Activated naive CD4-positive, alpha-beta T cell treated with anti-CD3 and anti-CD28 coated beads, Interleukin-2, amount 50 U/mL, for 24 hours (primary cell): ENCODE measurements around the gene FKBP10.
A peak's percentile ranks its signal among the peaks of the same experiment; 100 is the strongest.
"Not testable (repeated sequence)": the region's sequence is repeated elsewhere in the genome, so short reads cannot be mapped to it uniquely, and the experiment has no call there.

ENCODE experiments used
- H3K27ac Mint-ChIP-seq: one replicate; pipeline ENCODE4 v1.8.0; 2021; ENCODE audit warnings: mild to moderate bottlenecking, mixed read lengths
- H3K27me3 Mint-ChIP-seq: one replicate; pipeline ENCODE4 v1.8.0; 2021; ENCODE audit warnings: mixed read lengths
- H3K36me3 Mint-ChIP-seq: one replicate; pipeline ENCODE4 v1.8.0; 2021; ENCODE audit warnings: mixed read lengths
- H3K4me1 Mint-ChIP-seq: one replicate; pipeline ENCODE4 v1.8.0; 2021; ENCODE audit warnings: mixed read lengths
- H3K4me3 Mint-ChIP-seq: one replicate; pipeline ENCODE4 v1.8.0; 2021; ENCODE audit warnings: mild to moderate bottlenecking, mixed read lengths
- H3K9me3 Mint-ChIP-seq: one replicate; pipeline ENCODE4 v1.8.0; 2021; ENCODE audit warnings: mixed read lengths

FKBP10 gene

GRCh38 chr17:41814195-41814594 is 1.4 kb downstream of the FKBP10 start:
- no peaks in the 10 kb centered on the region for H3K36me3 Mint-ChIP-seq
- H3K27ac Mint-ChIP-seq = no peak overlapping the region

GRCh38 chr17:41816637-41817320 is 4.0 kb downstream of the FKBP10 start:
- Mint-ChIP-seq H3K27me3 (peaks cover 1% of the 10 kb centered on the region), H3K9me3 (no peaks in the 10 kb centered on the region), H3K36me3 (no peaks in the 10 kb centered on the region), H3K4me1 (peaks cover 11% of the 10 kb centered on the region), H3K27ac (no peak overlapping the region), H3K4me3 (no peak overlapping the region)

More at GRCh38 chr17:41814195-41814594, 1.4 kb downstream of the FKBP10 start:
- peaks cover 26% of the 10 kb centered on the region for H3K4me1 Mint-ChIP-seq
- H3K27me3 Mint-ChIP-seq = peaks cover 1% of the 10 kb centered on the region
- H3K9me3 Mint-ChIP-seq = no peaks in the 10 kb centered on the region
- H3K4me3 Mint-ChIP-seq = no peak overlapping the region

- Mint-ChIP-seq H3K4me3 (no peak overlapping the region), H3K4me1 (peaks cover 4% of the 10 kb centered on the region), H3K27ac (no peak overlapping the region), H3K9me3 (no peaks in the 10 kb centered on the region), H3K36me3 (no peaks in the 10 kb centered on the region), H3K27me3 (peaks cover 1% of the 10 kb centered on the region)
Measured at GRCh38 chr17:41818024-41818423, 5.2 kb downstream of the FKBP10 start.

- Mint-ChIP-seq H3K4me1 (no peaks in the 10 kb centered on the region), H3K9me3 (no peaks in the 10 kb centered on the region), H3K36me3 (no peaks in the 10 kb centered on the region), H3K27me3 (peaks cover 1% of the 10 kb centered on the region), H3K4me3 (no peak overlapping the region), H3K27ac (no peak overlapping the region)
Measured at GRCh38 chr17:41821776-41822175, 9.0 kb downstream of the FKBP10 start.

DNA sequence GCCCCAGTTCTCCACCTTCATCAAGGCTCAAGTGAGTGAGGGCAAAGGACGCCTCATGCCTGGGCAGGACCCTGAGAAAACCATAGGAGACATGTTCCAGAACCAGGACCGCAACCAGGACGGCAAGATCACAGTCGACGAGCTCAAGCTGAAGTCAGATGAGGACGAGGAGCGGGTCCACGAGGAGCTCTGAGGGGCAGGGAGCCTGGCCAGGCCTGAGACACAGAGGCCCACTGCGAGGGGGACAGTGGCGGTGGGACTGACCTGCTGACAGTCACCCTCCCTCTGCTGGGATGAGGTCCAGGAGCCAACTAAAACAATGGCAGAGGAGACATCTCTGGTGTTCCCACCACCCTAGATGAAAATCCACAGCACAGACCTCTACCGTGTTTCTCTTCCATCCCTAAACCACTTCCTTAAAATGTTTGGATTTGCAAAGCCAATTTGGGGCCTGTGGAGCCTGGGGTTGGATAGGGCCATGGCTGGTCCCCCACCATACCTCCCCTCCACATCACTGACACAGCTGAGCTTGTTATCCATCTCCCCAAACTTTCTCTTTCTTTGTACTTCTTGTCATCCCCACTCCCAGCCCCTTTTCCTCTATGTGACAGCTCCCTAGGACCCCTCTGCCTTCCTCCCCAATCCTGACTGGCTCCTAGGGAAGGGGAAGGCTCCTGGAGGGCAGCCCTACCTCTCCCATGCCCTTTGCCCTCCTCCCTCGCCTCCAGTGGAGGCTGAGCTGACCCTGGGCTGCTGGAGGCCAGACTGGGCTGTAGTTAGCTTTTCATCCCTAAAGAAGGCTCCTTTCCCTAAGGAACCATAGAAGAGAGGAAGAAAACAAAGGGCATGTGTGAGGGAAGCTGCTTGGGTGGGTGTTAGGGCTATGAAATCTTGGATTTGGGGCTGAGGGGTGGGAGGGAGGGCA is 9.7 kb downstream of the FKBP10 start:
- Mint-ChIP-seq H3K4me1 (no peaks in the 10 kb centered on the region), H3K9me3 (no peaks in the 10 kb centered on the region), H3K27ac (no peak overlapping the region), H3K4me3 (no peak overlapping the region), H3K27me3 (peaks cover 1% of the 10 kb centered on the region), H3K36me3 (no peaks in the 10 kb centered on the region)

DNA sequence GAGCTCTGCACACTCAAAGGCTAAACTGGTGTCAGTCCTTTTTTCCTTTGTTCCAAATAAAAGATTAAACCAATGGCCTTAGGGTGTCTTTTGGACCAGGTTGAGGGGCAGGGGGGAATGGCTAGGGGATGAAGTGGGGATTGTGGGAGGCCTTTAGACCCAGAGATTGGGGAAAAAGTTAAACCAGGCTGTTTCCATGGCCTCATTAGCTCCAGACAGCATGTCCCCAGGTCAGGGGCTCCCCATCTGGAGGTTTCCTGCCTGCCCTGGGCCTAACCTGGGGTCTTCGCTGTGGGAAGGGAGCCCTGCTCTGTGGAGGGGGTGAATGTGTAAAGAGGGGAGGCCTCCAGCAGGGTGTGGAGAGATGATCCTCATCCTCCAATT is 10.3 kb downstream of the FKBP10 start:
- H3K27me3 Mint-ChIP-seq = peaks cover 1% of the 10 kb centered on the region
- no peak overlapping the region for H3K27ac Mint-ChIP-seq
- H3K4me1 Mint-ChIP-seq = no peaks in the 10 kb centered on the region
- no peaks in the 10 kb centered on the region for H3K36me3 Mint-ChIP-seq
- no peak overlapping the region for H3K4me3 Mint-ChIP-seq
- H3K9me3 Mint-ChIP-seq = no peaks in the 10 kb centered on the region

- H3K27ac Mint-ChIP-seq = no peak overlapping the region
- no peaks in the 10 kb centered on the region for H3K27me3 Mint-ChIP-seq
- no peaks in the 10 kb centered on the region for H3K9me3 Mint-ChIP-seq
- no peaks in the 10 kb centered on the region for H3K4me1 Mint-ChIP-seq
- H3K4me3 Mint-ChIP-seq = no peak overlapping the region
- H3K36me3 Mint-ChIP-seq = no peaks in the 10 kb centered on the region
Measured at GRCh38 chr17:41823580-41823979, 10.8 kb downstream of the FKBP10 start.

- H3K9me3 Mint-ChIP-seq = no peaks in the 10 kb centered on the region
- H3K36me3 Mint-ChIP-seq = no peaks in the 10 kb centered on the region
- H3K4me3 Mint-ChIP-seq = no peak overlapping the region
- H3K27ac Mint-ChIP-seq = no peak overlapping the region
- H3K27me3 Mint-ChIP-seq = no peaks in the 10 kb centered on the region
- H3K4me1 Mint-ChIP-seq = no peaks in the 10 kb centered on the region
Measured at GRCh38 chr17:41824086-41824485, 11.3 kb downstream of the FKBP10 start.

- Mint-ChIP-seq H3K9me3 (no peaks in the 10 kb centered on the region), H3K4me1 (no peaks in the 10 kb centered on the region), H3K27ac (no peak overlapping the region), H3K4me3 (no peak overlapping the region), H3K36me3 (peaks cover 2% of the 10 kb centered on the region), H3K27me3 (no peaks in the 10 kb centered on the region)
Measured at GRCh38 chr17:41825175-41825845, 12.5 kb downstream of the FKBP10 start.

GRCh38 chr17:41829961-41830360 is 17.2 kb downstream of the FKBP10 start:
- H3K27me3 Mint-ChIP-seq, H3K4me1 Mint-ChIP-seq, H3K9me3 Mint-ChIP-seq, H3K36me3 Mint-ChIP-seq, H3K4me3 Mint-ChIP-seq, H3K27ac Mint-ChIP-seq: not testable (repeated sequence)

DNA sequence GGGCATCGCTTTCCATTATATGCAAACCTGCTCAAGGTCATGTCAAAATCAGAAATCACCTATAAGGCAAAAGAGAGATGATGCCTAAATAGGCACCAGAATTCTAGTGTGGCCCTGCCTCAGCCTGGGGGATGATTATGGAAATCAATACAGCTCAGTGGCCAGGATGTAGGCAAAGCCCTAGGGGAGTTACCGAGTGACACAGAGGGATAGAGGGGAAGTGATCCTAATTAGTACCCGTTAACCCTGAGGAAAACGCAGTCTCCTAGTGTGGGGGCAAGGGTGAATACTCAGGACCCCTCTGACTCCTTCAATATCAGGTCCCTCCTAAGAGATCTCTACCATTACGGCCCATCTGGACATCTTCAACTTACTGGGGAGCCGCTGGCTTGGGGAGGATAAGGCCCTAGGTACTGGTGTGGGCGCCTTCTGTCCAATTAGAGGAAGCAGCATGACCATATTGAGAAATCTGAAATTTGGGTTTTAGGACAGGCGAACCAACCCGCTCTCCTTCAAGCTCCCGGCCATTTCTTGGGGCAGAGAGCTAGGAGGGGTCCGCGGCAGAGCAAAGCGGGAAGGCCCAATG is 22.5 kb downstream of the FKBP10 start:
- peak overlapping the region; percentile 88 for H3K4me3 Mint-ChIP-seq
- H3K9me3 Mint-ChIP-seq = no peaks in the 10 kb centered on the region
- no peaks in the 10 kb centered on the region for H3K27me3 Mint-ChIP-seq
- H3K36me3 Mint-ChIP-seq = peaks cover 4% of the 10 kb centered on the region
- peaks cover 11% of the 10 kb centered on the region for H3K4me1 Mint-ChIP-seq
- peak overlapping the region; percentile 68 for H3K27ac Mint-ChIP-seq

- Mint-ChIP-seq H3K4me1 (peaks cover 11% of the 10 kb centered on the region), H3K27me3 (no peaks in the 10 kb centered on the region), H3K36me3 (peaks cover 3% of the 10 kb centered on the region), H3K9me3 (no peaks in the 10 kb centered on the region), H3K27ac (peak within 1 kb of the TSS; percentile 68), H3K4me3 (peak within 1 kb of the TSS; percentile 88)
Measured at GRCh38 chr17:41835800-41836549, 23.2 kb downstream of the FKBP10 start, which contains the start of gene NT5C3B. Gene NT5C3B, minus strand, starts transcription at chr17:41836232. Its CDS starts 39 bp downstream, at chr17:41836193.

DNA sequence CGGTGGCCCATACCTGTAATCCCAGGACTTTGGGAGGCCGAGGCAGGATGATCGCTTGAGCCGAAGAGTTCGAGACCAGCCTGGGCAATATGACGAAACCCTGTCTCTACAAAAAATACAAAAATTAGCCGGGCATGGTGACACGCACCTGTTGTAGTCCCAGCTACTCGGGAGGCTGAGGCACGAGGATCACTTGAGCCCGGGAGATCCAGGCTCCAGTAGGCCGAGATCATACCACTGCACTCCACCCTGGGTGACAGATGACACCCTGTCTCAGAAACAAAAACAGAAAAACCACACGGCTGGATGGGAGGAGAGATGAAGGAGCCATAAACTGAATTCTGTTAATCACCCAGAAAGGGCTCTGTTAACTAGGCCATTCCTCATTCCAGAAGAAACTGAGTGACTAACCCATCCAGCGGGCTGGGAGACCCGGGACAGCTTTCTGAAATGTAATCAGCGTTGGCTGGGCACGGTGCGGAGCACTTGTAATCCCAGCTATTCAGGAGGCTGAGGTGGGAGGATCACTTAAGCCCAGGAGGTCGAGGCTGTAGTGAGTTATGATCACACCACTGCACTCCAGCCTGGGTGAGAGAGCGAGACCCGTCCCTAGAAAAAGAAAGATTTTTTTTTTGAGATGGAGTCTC is 23.9 kb downstream of the FKBP10 start:
- H3K27ac Mint-ChIP-seq = no peak overlapping the region
- H3K27me3 Mint-ChIP-seq = no peaks in the 10 kb centered on the region

DNA sequence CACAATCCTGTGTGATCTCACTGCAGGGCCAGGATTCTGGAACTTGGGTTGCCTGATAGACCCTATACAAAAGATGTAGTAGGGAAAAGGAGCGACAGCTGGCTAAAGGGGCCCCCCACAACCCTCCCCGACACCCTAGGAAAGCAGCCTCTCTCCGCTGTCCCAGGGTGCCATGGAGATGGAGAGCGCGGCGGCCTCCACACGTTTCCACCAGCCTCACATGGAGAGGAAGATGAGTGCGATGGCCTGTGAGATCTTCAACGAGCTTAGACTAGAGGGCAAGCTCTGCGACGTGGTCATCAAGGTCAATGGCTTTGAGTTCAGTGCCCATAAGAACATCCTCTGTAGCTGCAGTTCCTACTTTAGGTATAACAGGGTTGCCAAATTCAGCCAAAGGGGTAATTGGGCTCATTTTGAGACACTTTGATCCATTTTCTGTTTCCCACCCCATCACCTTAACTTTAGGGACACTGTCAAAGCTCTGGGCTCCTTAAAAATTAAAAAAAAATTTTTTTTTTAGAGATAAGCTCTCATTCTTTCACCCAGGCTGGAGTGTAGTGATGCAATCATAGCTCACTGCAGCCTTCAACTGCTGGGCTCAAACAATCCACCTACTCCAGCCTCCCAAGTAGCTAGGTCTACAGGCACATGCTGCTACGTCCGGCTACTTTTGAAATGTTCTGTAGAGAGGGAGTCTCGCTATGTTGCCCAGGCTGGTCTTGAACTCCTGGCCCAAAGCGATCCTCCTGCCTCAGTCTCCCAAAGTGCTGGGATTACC is 25.1 kb downstream of the FKBP10 start, which contains the start of gene KLHL10:
TSS of gene KLHL10 (plus strand) at position 65 of the 778 bp plus-strand sequence. CDS start at position 173, 108 bp downstream.
- no peak within 1 kb of the TSS for H3K27ac Mint-ChIP-seq
- peaks cover under 1% of the 10 kb centered on the region for H3K36me3 Mint-ChIP-seq
- no peaks in the 10 kb centered on the region for H3K27me3 Mint-ChIP-seq
- H3K4me3 Mint-ChIP-seq = peak within 1 kb of the TSS; percentile 76
- H3K4me1 Mint-ChIP-seq = peaks cover 11% of the 10 kb centered on the region
- no peaks in the 10 kb centered on the region for H3K9me3 Mint-ChIP-seq

More for the DNA sequence above, 23.9 kb downstream of the FKBP10 start:
- Mint-ChIP-seq H3K36me3 (peaks cover 3% of the 10 kb centered on the region), H3K9me3 (no peaks in the 10 kb centered on the region), H3K4me3 (peak overlapping the region; percentile 76), H3K4me1 (peaks cover 11% of the 10 kb centered on the region)
